Colon (tissue), 2 donors: ENCODE measurements around the gene RBL2.
"Not testable (repeated sequence)": the region's sequence is repeated elsewhere in the genome, so short reads cannot be mapped to it uniquely, and the experiment has no call there.

ENCODE experiments used
- FAIRE-seq: peaks from 2 replicates; lab custom pipeline; 2012; peaks lifted over from hg19 to GRCh38; lab: Jason Lieb, UNC
- donor health status: control.
- donor health status: control.

Gene RBL2

GRCh38 chr16:53434377-53435065, at the start of gene RBL2:
TSS of gene RBL2 (plus strand) at chr16:53434471. CDS start at chr16:53434557, 86 bp downstream.
- no peak for FAIRE-seq

GRCh38 chr16:53384610-53385009, 49.7 kb upstream of the RBL2 start:
- FAIRE-seq, result not testable (repeated sequence)

GRCh38 chr16:53404959-53405358, 29.3 kb upstream of the RBL2 start:
- no peak for FAIRE-seq

GRCh38 chr16:53412549-53412948, 21.7 kb upstream of the RBL2 start:
- FAIRE-seq, result no peak

GRCh38 chr16:53413864-53414263, 20.4 kb upstream of the RBL2 start:
- FAIRE-seq, result no peak

- no peak for FAIRE-seq
Observed at GRCh38 chr16:53414381-53414780, 19.9 kb upstream of the RBL2 start.

GRCh38 chr16:53415504-53415903, 18.8 kb upstream of the RBL2 start:
- FAIRE-seq, result no peak

- FAIRE-seq, result no peak
Observed at GRCh38 chr16:53417011-53417410, 17.3 kb upstream of the RBL2 start.

GRCh38 chr16:53417976-53418375, 16.3 kb upstream of the RBL2 start:
- FAIRE-seq, result no peak

- FAIRE-seq, result not testable (repeated sequence)
Observed at GRCh38 chr16:53419383-53419709, 14.9 kb upstream of the RBL2 start.

GRCh38 chr16:53421248-53421647, 13.0 kb upstream of the RBL2 start:
- FAIRE-seq, result no peak

- FAIRE-seq, result not testable (repeated sequence)
Observed at GRCh38 chr16:53423968-53424367, 10.3 kb upstream of the RBL2 start.

GRCh38 chr16:53428681-53429080, 5.6 kb upstream of the RBL2 start:
- FAIRE-seq, result no peak

GRCh38 chr16:53429221-53429943, 4.9 kb upstream of the RBL2 start:
- no peak for FAIRE-seq

- FAIRE-seq, result no peak
Observed at GRCh38 chr16:53430363-53430762, 3.9 kb upstream of the RBL2 start.

- no peak for FAIRE-seq
Observed at GRCh38 chr16:53433509-53433908, 762 bp upstream of the RBL2 start.

GRCh38 chr16:53433930-53434376, 318 bp upstream of the RBL2 start:
- no peak for FAIRE-seq

GRCh38 chr16:53435066-53435688, 906 bp downstream of the RBL2 start:
- FAIRE-seq, result no peak

GRCh38 chr16:53440125-53440524, 5.9 kb downstream of the RBL2 start:
- FAIRE-seq, result no peak

- FAIRE-seq, result no peak
Observed at GRCh38 chr16:53445534-53445933, 11.3 kb downstream of the RBL2 start.

GRCh38 chr16:53446090-53446489, 11.8 kb downstream of the RBL2 start:
- no peak for FAIRE-seq

- FAIRE-seq, result no peak
Observed at GRCh38 chr16:53449816-53450517, 15.7 kb downstream of the RBL2 start.

GRCh38 chr16:53453928-53454327, 19.7 kb downstream of the RBL2 start:
- FAIRE-seq, result no peak
